ENCODE data around the gene ELOA2. TPM values are rescaled to one million over a fixed set of nuclear protein-coding genes. Genes with fewer than 3 reads are reported as not detected.

The ELOA2 gene, protein sequence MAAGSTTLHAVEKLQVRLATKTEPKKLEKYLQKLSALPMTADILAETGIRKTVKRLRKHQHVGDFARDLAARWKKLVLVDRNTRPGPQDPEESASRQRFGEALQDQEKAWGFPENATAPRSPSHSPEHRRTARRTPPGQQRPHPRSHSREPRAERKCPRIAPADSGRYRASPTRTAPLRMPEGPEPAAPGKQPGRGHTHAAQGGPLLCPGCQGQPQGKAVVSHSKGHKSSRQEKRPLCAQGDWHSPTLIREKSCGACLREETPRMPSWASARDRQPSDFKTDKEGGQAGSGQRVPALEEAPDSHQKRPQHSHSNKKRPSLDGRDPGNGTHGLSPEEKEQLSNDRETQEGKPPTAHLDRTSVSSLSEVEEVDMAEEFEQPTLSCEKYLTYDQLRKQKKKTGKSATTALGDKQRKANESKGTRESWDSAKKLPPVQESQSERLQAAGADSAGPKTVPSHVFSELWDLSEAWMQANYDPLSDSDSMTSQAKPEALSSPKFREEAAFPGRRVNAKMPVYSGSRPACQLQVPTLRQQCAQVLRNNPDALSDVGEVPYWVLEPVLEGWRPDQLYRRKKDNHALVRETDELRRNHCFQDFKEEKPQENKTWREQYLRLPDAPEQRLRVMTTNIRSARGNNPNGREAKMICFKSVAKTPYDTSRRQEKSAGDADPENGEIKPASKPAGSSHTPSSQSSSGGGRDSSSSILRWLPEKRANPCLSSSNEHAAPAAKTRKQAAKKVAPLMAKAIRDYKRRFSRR
- under 0.01 TPM in 1 of 2 replicates, not detected in the other for total RNA-seq

DNA sequence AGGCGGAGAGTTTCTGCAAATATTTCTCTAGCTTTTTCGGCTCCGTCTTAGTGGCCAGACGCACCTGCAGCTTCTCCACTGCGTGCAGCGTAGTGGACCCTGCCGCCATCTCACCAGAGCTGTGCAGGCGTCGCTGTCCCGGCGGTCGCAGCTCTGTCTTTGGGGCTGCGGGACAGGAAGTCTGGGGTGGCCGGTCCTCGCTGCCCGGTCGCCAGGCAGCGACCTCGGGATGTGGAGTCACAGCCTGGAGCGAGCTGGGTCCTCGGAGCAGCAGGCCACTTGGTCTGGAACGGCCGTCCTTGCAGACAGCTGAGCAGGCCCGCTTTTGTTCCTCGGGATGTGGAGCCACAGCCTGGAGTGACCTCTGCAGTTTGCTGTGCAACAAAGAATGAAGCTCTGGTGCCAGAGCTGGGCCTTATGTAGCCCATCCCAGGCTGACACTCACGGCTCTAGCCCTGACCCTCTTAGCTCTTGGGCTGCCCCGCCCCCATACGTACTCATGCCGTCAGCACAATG is at the start of gene ELOA2:
Gene ELOA2, minus strand, starts transcription at position 466 of the 516 bp plus-strand sequence. Its CDS starts 357 bp downstream, at position 109.

Other genes with a start within 250 kb of the ELOA2 start
- 12.8 and 21.3 TPM in 2 replicates for gene PIAS2, start 118.1 kb downstream of the ELOA2 start, total RNA-seq
- gene KATNAL2, start 118.0 kb downstream of the ELOA2 start, total RNA-seq: 3.4 and 3.6 TPM in 2 replicates
- 17.6 and 18.1 TPM in 2 replicates for gene HDHD2, start 114.9 kb upstream of the ELOA2 start, total RNA-seq
- 34.1 and 39.0 TPM in 2 replicates for gene IER3IP1, start 140.7 kb upstream of the ELOA2 start, total RNA-seq
- not detected in 2 replicates for gene SKOR2, start 216.0 kb upstream of the ELOA2 start, total RNA-seq